NOMO-1 (cell line): ENCODE data around the gene CDK17.
"Not testable (repeated sequence)": the region's sequence is repeated elsewhere in the genome, so short reads cannot be mapped to it uniquely, and the experiment has no call there.

Experiments used
- DNase-seq, 2 experiments: peaks; one replicate each; lab custom pipeline; 2025; ENCODE audit not compliant: unreplicated experiment in 2 of 2; lab: John Stamatoyannopoulos, UW

Gene CDK17

GRCh38 chr12:96395236-96395635, 5.0 kb downstream of the CDK17 start:
- DNase-seq = no peak

DNA sequence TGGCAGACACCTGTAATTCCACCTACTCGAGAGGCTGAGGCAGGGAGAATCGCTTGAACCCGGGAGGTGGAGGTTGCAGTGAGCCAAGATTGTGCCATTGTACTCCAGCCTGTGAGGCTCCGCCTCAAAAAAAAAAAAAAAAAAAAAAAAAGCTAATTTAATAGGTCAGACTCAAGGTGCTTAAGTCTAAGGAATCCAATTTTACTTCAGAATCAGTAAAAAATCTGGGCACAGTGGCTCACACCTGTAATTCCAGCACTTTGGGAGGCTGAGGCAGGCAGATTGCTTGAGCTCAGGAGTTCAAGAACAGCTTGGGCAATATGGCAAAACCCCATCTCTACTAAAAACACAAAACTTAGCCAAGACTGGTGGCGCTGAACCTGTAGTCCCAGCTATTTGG, 7.0 kb downstream of the CDK17 start:
- DNase-seq = not testable (repeated sequence)

DNA sequence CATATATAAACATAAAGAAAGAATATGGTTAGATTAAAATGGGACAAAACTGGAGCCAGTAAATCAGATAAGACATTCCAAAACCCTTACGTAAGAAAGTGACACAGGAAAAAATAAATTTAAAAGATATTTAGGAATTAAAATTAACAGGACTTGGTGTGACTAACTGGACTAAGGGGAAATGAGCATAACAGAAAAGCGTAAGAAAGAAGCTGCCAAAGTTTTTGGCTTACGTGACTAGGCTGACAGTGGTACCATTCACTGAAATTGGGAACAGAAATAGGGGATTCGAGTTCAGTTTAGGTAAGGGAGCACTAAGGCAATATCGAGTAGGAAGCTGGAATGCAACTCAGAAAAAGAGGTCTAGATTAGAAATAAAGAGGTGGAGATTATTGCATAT, 7.8 kb downstream of the CDK17 start:
- DNase-seq = no peak

GRCh38 chr12:96387981-96388380, 12.3 kb downstream of the CDK17 start:
- no peak for DNase-seq

DNA sequence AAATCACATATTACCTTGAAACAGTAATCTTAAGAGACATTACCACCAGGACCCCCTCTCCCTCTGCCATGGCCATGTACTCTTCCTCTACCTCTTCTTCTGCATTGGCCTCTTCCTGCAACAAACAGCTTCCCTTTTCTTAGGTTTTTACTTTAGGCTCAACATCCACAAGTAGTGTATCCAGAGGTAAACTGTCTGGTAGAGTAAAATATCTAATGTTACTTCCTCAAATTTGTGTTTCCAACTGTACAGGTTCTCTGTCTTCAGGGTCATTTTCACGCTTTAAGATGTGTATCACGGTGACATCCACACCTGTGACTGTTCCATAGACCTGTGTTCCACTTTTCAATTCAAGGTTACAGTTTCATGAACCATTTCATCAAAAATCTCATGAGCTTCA, 13.4 kb downstream of the CDK17 start:
- DNase-seq = peak; percentile 52 to 58

GRCh38 chr12:96383991-96384390, 16.2 kb downstream of the CDK17 start:
- no peak for DNase-seq

- DNase-seq = no peak
These were observed 16.9 kb downstream of the CDK17 start for GRCh38 chr12:96383371-96383770.

- not testable (repeated sequence) for DNase-seq
These were observed 20.5 kb downstream of the CDK17 start for GRCh38 chr12:96379743-96380142.

GRCh38 chr12:96378319-96378718, 21.9 kb downstream of the CDK17 start:
- DNase-seq = no peak

DNA sequence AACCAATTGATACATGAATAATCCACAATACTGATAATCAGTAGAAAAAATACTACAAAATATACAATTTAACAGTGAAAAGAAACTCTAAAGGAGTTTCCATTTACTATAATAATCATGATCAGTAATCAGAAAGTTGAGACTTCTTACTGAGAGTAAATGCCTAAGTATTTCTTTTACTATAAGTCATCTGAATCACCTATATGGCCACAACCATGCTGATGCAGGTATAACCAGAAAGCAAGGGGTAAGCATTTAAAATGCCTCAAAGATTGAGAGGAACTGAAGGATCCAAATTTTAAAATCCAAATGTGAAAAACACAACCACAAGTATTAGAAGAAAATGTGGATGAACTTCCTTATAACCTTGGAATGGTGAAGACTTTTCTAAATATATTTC, 23.4 kb downstream of the CDK17 start:
- no peak for DNase-seq

DNA sequence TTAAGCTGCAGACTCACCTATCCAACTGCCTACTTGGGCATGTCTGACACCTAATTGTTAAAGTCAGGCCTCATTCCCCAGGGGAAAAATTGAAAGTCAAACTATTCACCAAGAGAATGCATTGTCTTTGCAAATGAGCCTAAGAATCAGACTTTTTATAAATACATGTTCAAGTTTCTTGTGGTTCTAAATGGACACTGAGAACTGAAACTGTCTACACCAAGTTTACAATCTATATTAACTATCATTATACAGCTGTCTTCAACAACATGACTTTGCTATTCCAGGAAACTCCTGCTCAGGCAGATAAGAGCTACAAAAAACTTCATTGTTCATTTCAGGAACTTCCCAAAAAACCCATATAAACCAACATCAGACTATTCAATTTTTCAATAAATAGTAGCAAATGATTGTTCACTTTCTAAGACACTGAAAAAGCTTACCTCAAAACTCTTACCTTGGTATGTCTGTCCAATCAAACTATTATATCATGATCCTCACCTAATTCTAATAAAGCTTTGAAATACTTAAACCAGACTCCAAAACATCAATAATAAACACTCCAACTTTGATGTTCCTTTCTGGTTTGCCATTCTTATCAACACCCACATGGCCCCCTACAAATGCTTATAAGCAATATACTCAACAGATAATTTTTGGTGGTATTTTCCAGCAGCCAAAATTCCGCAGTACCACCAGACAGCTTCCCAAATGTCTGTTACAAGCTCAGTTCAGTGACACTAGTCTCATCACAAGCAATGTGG, 24.2 kb downstream of the CDK17 start:
- no peak for DNase-seq

DNA sequence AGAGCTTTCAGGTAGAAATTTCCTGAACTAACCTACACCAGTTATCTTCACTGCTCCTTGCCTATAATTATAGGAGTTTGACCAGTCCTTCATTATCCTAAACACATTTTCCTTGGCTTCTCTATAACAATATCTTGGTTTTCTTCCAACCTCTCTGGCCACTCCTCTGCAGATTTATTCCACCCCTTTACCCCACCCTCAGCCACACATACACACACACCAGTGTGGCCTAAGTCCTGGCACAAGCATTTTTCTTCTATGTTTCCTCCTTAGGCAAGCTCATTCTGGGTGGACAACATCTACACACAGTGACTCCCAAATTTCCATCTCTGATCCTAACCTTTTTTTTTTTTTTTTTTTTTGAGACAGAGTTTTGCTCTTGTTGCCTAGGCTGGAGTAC, 25.1 kb downstream of the CDK17 start:
- no peak for DNase-seq

DNA sequence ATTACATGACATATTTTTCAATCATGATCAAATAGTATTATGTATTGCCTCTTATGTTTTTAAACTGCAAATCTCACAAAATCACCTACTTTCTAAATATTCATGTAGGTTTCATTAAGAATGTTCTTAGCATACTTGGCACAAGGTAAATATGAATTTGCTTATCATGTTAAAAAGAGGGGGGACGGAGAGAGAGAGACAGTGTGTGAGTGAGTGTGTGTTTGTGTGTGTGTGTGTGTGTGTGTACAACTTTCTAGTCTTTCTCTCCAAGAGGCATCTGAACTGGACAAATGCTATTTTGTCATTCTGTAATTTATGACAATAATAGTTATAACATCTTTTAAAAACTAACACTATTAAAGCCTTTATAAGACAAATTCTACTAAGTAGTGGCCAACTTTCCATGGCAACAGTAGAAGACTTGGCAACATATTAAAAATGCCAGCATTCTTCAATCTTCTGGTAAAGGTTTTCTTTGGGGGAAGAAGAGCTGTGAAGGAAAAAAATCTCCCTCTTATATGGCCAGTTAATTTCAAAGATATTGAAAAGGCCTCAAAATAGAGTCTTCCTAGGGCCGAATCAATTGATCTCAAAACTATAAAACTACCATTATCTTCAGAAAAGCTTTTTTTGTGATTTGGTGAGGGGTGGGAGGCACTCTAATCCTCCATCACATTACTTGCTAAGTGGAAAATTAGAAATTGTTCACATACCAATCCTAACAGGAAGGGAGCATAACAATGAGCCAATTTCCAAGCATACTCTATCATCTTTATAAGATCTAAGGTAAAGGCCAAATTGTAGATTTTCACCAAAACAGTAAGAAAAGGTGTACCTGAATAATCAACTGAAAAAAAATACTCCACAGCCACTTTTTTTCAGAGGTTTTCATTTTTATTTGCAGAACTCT, 28.2 kb downstream of the CDK17 start:
- no peak for DNase-seq

GRCh38 chr12:96371138-96371789, 29.0 kb downstream of the CDK17 start:
- no peak for DNase-seq

DNA sequence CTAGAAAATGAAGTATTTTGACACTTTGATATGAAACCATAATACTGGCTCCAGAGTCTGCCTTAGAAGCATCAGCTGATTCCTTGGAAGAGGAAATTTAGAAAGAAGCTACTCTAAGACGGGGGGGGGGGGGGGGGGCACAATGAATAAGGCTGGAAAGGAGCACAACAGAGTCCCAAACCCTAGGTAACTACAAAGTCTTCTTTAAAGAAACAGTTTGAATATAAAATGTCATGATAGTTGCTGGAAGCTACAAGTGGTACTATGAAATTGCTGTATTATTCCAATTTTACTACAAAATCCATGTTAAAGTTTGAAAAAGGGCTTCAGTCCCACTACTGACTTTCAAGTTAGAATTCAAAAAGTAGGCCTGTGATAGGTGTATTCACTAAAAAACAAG, 31.6 kb downstream of the CDK17 start:
- no peak for DNase-seq

- no peak for DNase-seq
These were observed 32.0 kb downstream of the CDK17 start for GRCh38 chr12:96368233-96368632.

- no peak for DNase-seq
These were observed 33.9 kb downstream of the CDK17 start for GRCh38 chr12:96366381-96366654.

DNA sequence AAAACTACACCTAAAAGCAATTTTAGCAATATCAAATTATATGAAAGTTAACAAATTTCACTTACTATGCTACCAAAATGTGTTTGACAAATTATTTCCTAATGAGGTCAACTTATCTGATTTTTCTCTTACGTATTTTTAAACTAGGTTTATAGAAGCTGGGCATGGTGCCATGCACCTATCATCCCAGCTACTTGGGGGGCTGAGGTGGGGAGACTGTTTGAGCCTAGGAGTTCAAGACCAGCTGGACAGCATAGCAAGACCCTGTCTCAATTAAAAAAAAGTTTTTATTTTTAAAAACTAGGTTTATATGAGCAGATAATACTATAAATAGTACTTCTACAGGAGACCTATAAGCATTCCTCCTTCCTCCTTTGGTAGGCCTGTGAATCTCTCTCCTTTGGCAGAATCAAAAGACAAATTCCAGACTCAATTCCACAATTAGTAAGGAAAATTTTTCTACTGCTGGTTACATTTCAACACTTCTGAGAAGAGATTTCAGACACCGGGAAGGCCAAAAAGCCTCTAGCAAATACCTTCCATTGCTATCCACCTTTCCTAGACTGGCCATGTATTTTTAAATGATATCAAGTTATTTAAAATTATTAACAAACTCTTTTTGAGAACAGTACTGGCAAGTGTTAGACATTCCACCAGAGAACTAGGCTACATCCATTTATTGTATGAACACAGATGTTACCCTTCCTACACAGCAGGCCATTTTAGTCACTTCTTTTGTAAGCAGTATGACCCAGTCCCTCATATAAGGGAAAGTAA, 34.4 kb downstream of the CDK17 start:
- DNase-seq = no peak

- DNase-seq = no peak
These were observed 36.0 kb downstream of the CDK17 start for GRCh38 chr12:96364092-96364700.

DNA sequence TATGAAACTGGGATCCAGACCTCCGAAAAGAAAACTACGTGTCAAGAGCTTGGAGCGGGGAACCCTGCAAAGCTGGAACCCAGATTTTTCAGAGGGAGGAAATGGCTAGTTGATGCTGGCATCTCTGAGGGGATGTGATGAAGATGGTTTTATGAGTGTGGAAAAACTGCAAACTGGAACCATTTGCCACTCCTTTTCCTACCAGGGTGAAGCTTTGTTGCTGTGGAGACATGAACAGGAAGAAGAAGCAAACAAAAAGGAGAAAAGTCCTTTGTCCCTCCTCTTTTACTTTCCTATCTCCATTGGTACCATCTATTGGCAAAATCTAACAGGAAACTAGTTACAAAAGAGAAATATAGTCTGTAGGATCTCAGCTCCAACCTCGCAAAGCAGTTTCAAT, 39.2 kb downstream of the CDK17 start:
- DNase-seq = no peak

GRCh38 chr12:96360550-96360949, 39.7 kb downstream of the CDK17 start:
- no peak for DNase-seq
